ENCODE results near the gene PDCD1. TPM values are rescaled to one million over a fixed set of nuclear protein-coding genes. Genes with fewer than 3 reads are reported as not detected.

Gene PDCD1
- total RNA-seq, 1 experiment from 2014 or later = 0.22 TPM

- peaks cover 0 to 6% of the 10 kb centered on the region in 2 experiments; a peak in 1 of 4 replicates for H3K9me3 ChIP-seq (ENCODE audit: control insufficient read depth in 1 of 2, insufficient read depth in 1 of 2, low read depth in 1 of 2, low read length in 2 of 2)
- no peaks in the 10 kb centered on the region for H4K20me1 ChIP-seq (ENCODE audit: insufficient read depth)
- ChIA-PET CTCF (no interaction called here), RAD21 (ENCODE audit: low non-redundant PET in 1 of 2, low total read pairs in 2 of 2, uncharacterized antibody in 2 of 2, unreplicated experiment in 2 of 2) (no interaction called here), POLR2A (no interaction called here)
- TF ChIP-seq ZNF274 (IDR thresholded peaks at IDR 0.05; ENCODE audit: low read depth, low read length) = no peak
- no peak for TF ChIP-seq TCF7L2 (IDR thresholded peaks at IDR 0.05; ENCODE audit: borderline replicate concordance, extremely low read depth, insufficient read depth, insufficient read length)
- TF ChIP-seq YY1 (IDR thresholded peaks at IDR 0.05; ENCODE audit: extremely low read depth, insufficient replicate concordance, low read depth, low read length) = no peak
- no peak overlapping the region for H3K9ac ChIP-seq (ENCODE audit: low read length)
- H3K27ac ChIP-seq (ENCODE audit: low read depth, low read length) = no peak overlapping the region; the same call in 1 of the 2 replicates
- H3K36me3 ChIP-seq (ENCODE audit: control insufficient read depth in 1 of 2, insufficient read depth in 2 of 2, low read length in 2 of 2) = no peaks in the 10 kb centered on the region
- intact Hi-C loops (cut with micrococcal nuclease) = no loop called here
- BruUV-seq (replicated peaks) = no TSS peak
- no peak overlapping the region for H3K4me3 ChIP-seq (replicated peaks in 1 of 2; ENCODE audit: low read depth in 1 of 2, low read length in 2 of 2)
- no peaks in the 10 kb centered on the region for H3K79me2 ChIP-seq (ENCODE audit: insufficient read depth, low read length)
- H2AFZ ChIP-seq (ENCODE audit: low read depth, low read length, poor library complexity, severe bottlenecking) = no peak overlapping the region
- DNase-seq (ENCODE audit: low read depth, low spot score) (no peak), ATAC-seq (no peak)
- no peak overlapping the region for H3K4me2 ChIP-seq (ENCODE audit: low read length)
- no peaks in the 10 kb centered on the region for H3K9me2 ChIP-seq (ENCODE audit: insufficient read depth)
- no peaks in the 10 kb centered on the region for H3K27me3 ChIP-seq (ENCODE audit: insufficient read depth, low read length)
- H3K4me1 ChIP-seq (ENCODE audit: control insufficient read depth in 1 of 2, insufficient read depth in 2 of 2, low read length in 2 of 2) = no peaks in the 10 kb centered on the region
Observed at GRCh38 chr2:241870081-241870541, 11.4 kb upstream of the PDCD1 start.

GRCh38 chr2:241869087-241869961 is 10.6 kb upstream of the PDCD1 start, which contains the start of gene RTP5:
Gene RTP5 (plus strand): TSS chr2:241869729. CDS start chr2:241869757, 28 bp downstream.
- BruUV-seq (replicated peaks) = no TSS peak
- POLR2A ChIA-PET = no interaction called here
- TF ChIP-seq POLR2A (IDR thresholded peaks at IDR 0.05; ENCODE audit: borderline replicate concordance, extremely low read depth, insufficient read depth, insufficient read length) = no peak
- H3K9me2 ChIP-seq (ENCODE audit: insufficient read depth) = no peaks in the 10 kb centered on the region
- peaks cover 0 to 7% of the 10 kb centered on the region in 2 experiments; a peak in 2 of 4 replicates for H3K9me3 ChIP-seq (ENCODE audit: control insufficient read depth in 1 of 2, insufficient read depth in 1 of 2, low read depth in 1 of 2, low read length in 2 of 2)
- H3K4me1 ChIP-seq (ENCODE audit: control insufficient read depth in 1 of 2, insufficient read depth in 2 of 2, low read length in 2 of 2) = no peaks in the 10 kb centered on the region
- H2AFZ ChIP-seq (ENCODE audit: low read depth, low read length, poor library complexity, severe bottlenecking) = no peak within 1 kb of the TSS
- RAD21 ChIA-PET (ENCODE audit: low non-redundant PET in 1 of 2, low total read pairs in 2 of 2, uncharacterized antibody in 2 of 2, unreplicated experiment in 2 of 2) = no interaction called here
- no peaks in the 10 kb centered on the region for H4K20me1 ChIP-seq (ENCODE audit: insufficient read depth)
- H3K27me3 ChIP-seq (ENCODE audit: insufficient read depth, low read length) = no peaks in the 10 kb centered on the region
- CTCF ChIA-PET = interaction anchor here (1.3 kb wide), 1 partner anchor 31 kb away, joined by 3 read pairs; no protein-coding TSS in a partner anchor
- DNase-seq (ENCODE audit: low read depth, low spot score) = no peak
- no peaks in the 10 kb centered on the region for H3K36me3 ChIP-seq (ENCODE audit: control insufficient read depth in 1 of 2, insufficient read depth in 2 of 2, low read length in 2 of 2)
- intact Hi-C loops (cut with micrococcal nuclease) = no loop called here
- no peak within 1 kb of the TSS for H3K4me2 ChIP-seq (ENCODE audit: low read length)
- no peaks in the 10 kb centered on the region for H3K79me2 ChIP-seq (ENCODE audit: insufficient read depth, low read length)
- H3K4me3 ChIP-seq (replicated peaks in 1 of 2; ENCODE audit: low read depth in 1 of 2, low read length in 2 of 2) = no peak within 1 kb of the TSS
- H3K27ac ChIP-seq (ENCODE audit: low read depth, low read length) = no peak within 1 kb of the TSS; the same call in 1 of the 2 replicates
- no peak for ATAC-seq
- no peak within 1 kb of the TSS for H3K9ac ChIP-seq (ENCODE audit: low read length)

All from HCT116 (cell line).